SK-N-SH (cell line): ENCODE results near the gene SEC14L1. TPM values are rescaled to one million over a fixed set of nuclear protein-coding genes. Genes with fewer than 3 reads are reported as not detected.
A peak's percentile ranks its signal among the peaks of the same experiment; 100 is the strongest.

ENCODE experiments used
- CTCF ChIA-PET: fragments of 300-600, 350-600 bp; formaldehyde crosslinking; extraction: SDS; loops from one replicate; lab custom pipeline; 2021; lab: Yijun Ruan, JAX
- POLR2A ChIA-PET: fragments of 350-600 bp; sonication (Branson Sonifier 250); formaldehyde crosslinking; extraction: SDS; loops from one replicate; lab custom pipeline; 2020; ENCODE audit warnings: antibody characterized with exemption, inconsistent platforms; lab: Yijun Ruan, JAX
- DNase-seq: peaks from one replicate; pipeline ENCODE4 v3.0.0; 2012
- H2AFZ ChIP-seq: fragments of 200-600 bp; sonication (generic); 2 replicates; pipeline ENCODE4 v1.8.1; 2016; ENCODE audit warnings: antibody characterized with exemption, mild to moderate bottlenecking, low read depth
- H3F3A ChIP-seq: fragments of 200-600 bp; sonication (generic); replicated peaks from 2 replicates; pipeline ENCODE3; 2016; ENCODE audit warnings: antibody characterized with exemption, mild to moderate bottlenecking; ENCODE audit not compliant: insufficient read depth
- H3K27ac ChIP-seq, 2 experiments: fragments of 200-500 bp in 1 of 2; fragments of 200-600 bp in 1 of 2; sonication (Bioruptor generic) in 1 of 2; sonication (generic), shearing (Covaris generic) in 1 of 2; 2 replicates each; pipeline versions ENCODE4 v1.5.1 to v1.6.1; 2014 to 2016; ENCODE audit warnings: low read depth in 2 of 2, inconsistent platforms in 1 of 2, low read length in 1 of 2, mild to moderate bottlenecking in 1 of 2, mixed read lengths in 1 of 2
- H3K27me3 ChIP-seq: fragments of 200-600 bp; sonication (generic), shearing (Covaris generic); 2 replicates; pipeline ENCODE4 v1.6.1; 2016; ENCODE audit warnings: mixed run types; ENCODE audit not compliant: insufficient read depth
- H3K36me3 ChIP-seq, 2 experiments: fragments of 200-500 bp in 1 of 2; fragments of 200-600 bp in 1 of 2; sonication (Bioruptor generic) in 1 of 2; sonication (generic) in 1 of 2; replicated peaks in 1 of 2; 2 replicates each; pipeline versions ENCODE3 to v1.5.1; 2014 to 2016; ENCODE audit warnings: low read length in 1 of 2, mild to moderate bottlenecking in 1 of 2; ENCODE audit not compliant: insufficient read depth in 2 of 2, control insufficient read depth in 1 of 2
- H3K4me1 ChIP-seq, 2 experiments: fragments of 200-500 bp in 1 of 2; fragments of 200-600 bp in 1 of 2; sonication (Bioruptor generic) in 1 of 2; sonication (generic), shearing (Covaris generic) in 1 of 2; 2 replicates each; pipeline versions ENCODE4 v1.5.1 to v1.6.1; 2014 to 2016; ENCODE audit warnings: low read depth in 1 of 2, low read length in 1 of 2, mixed run types in 1 of 2; ENCODE audit not compliant: insufficient read depth in 2 of 2, control insufficient read depth in 1 of 2
- H3K4me2 ChIP-seq: fragments of 200-600 bp; sonication (generic), shearing (Covaris generic); 2 replicates; pipeline ENCODE4 v1.6.1; 2017; ENCODE audit warnings: mixed run types
- H3K4me3 ChIP-seq, 2 experiments: fragments of 200-500 bp in 1 of 2; fragments of 200-600 bp in 1 of 2; sonication (Bioruptor generic) in 1 of 2; sonication (generic), shearing (Covaris generic) in 1 of 2; 2 replicates each; pipeline versions ENCODE4 v1.5.1 to v1.8.1; 2014 to 2016; ENCODE audit warnings: low read depth in 2 of 2, inconsistent platforms in 1 of 2, low read length in 1 of 2, mild to moderate bottlenecking in 1 of 2, mixed read lengths in 1 of 2, moderate library complexity in 1 of 2
- H3K79me2 ChIP-seq: fragments of 200-600 bp; sonication (generic); 2 replicates; pipeline ENCODE4 v1.8.1; 2017; ENCODE audit warnings: mild to moderate bottlenecking; ENCODE audit not compliant: insufficient read depth
- H3K9ac ChIP-seq: fragments of 200-600 bp; sonication (generic); 2 replicates; pipeline ENCODE4 v1.6.1; 2017; ENCODE audit warnings: mixed run types
- H3K9me2 ChIP-seq: fragments of 200-600 bp; sonication (generic); 2 replicates; pipeline ENCODE4 v1.6.1; 2017; ENCODE audit warnings: mixed run types
- H3K9me3 ChIP-seq: fragments of 200-600 bp; sonication (generic); 2 replicates; pipeline ENCODE4 v1.6.1; 2017; ENCODE audit warnings: mixed run types, mild to moderate bottlenecking, moderate library complexity
- H4K20me1 ChIP-seq: fragments of 200-600 bp; sonication (generic); 2 replicates; pipeline ENCODE4 v1.6.1; 2017; ENCODE audit warnings: mild to moderate bottlenecking, mixed run types; ENCODE audit not compliant: insufficient read depth
- EP300 ChIP-seq, 2 experiments: IDR thresholded peaks; 2 replicates each; pipeline versions ENCODE4 v1.4.0 to v1.6.1; 2012; ENCODE audit warnings: borderline replicate concordance in 1 of 2, low read depth in 1 of 2, low read length in 1 of 2
- GABPA ChIP-seq: IDR thresholded peaks from 2 replicates; pipeline ENCODE4 v1.4.0; 2012; ENCODE audit warnings: low read depth, mild to moderate bottlenecking
- MXI1 ChIP-seq: IDR thresholded peaks from 2 replicates; pipeline ENCODE4 v1.6.1; 2012; ENCODE audit warnings: mild to moderate bottlenecking, low read depth, low read length, improper control_type of control experiment
- NFIC ChIP-seq: IDR thresholded peaks from 2 replicates; pipeline ENCODE4 v1.4.0; 2012; ENCODE audit warnings: borderline replicate concordance
- SIN3A ChIP-seq: IDR thresholded peaks from 2 replicates; pipeline ENCODE4 v1.6.1; 2012; ENCODE audit warnings: low read depth, mild to moderate bottlenecking, low read length, moderate library complexity, borderline replicate concordance
- TAF1 ChIP-seq: IDR thresholded peaks from 2 replicates; pipeline ENCODE4 v1.6.1; 2012; ENCODE audit warnings: low read depth, mild to moderate bottlenecking, low read length, moderate library complexity, borderline replicate concordance
- TCF12 ChIP-seq: IDR thresholded peaks from 2 replicates; pipeline ENCODE4 v1.4.0; 2012
- TEAD4 ChIP-seq: IDR thresholded peaks from 2 replicates; pipeline ENCODE4 v1.4.0; 2012; ENCODE audit warnings: mild to moderate bottlenecking, borderline replicate concordance; ENCODE audit not compliant: insufficient read depth
- USF2 ChIP-seq: fragments of 150-350 bp; IDR thresholded peaks from 2 replicates; pipeline ENCODE4 v1.6.1; 2017; ENCODE audit warnings: antibody characterized with exemption, low read length, low read depth, borderline replicate concordance
- YY1 ChIP-seq: IDR thresholded peaks from 2 replicates; pipeline ENCODE4 v1.4.0; 2012; ENCODE audit warnings: low read depth, mild to moderate bottlenecking
- ZBTB33 ChIP-seq: IDR thresholded peaks from 2 replicates; pipeline ENCODE4 v1.4.0; 2012; ENCODE audit warnings: low read depth, borderline replicate concordance
- WGBS: methylation state at CpG from one replicate; pipeline ENCODE4 v1.1.6; 2017; ENCODE audit warnings: low lambda C conversion rate; 5-methylcytosine and 5-hydroxymethylcytosine counted together
- polyA plus RNA-seq, 3 experiments: library from polyadenylated mRNA; depleted of rRNA; stranded (reverse); fragments of >200 nt; gene quantifications; 2 replicates each; pipeline ENCODE4 v1.2.3, GENCODE V29; 2012
- TF ChIP-seq, protein P1 (sequence below): IDR thresholded peaks from 2 replicates; pipeline ENCODE4 v1.4.0; 2012; ENCODE audit warnings: low read depth, borderline replicate concordance
- TF ChIP-seq, protein P2 (sequence below): IDR thresholded peaks from 2 replicates; pipeline ENCODE4 v1.6.1; 2012; ENCODE audit warnings: mild to moderate bottlenecking, low read depth, low read length, moderate library complexity
- TF ChIP-seq, protein P3 (sequence below): IDR thresholded peaks from 2 replicates; pipeline ENCODE4 v1.4.0; 2012; ENCODE audit warnings: low read depth

The SEC14L1 gene
- polyA plus RNA-seq, 1 of the 3 experiments (the other 2 are of a cell fraction): 62.4 TPM

DNA sequence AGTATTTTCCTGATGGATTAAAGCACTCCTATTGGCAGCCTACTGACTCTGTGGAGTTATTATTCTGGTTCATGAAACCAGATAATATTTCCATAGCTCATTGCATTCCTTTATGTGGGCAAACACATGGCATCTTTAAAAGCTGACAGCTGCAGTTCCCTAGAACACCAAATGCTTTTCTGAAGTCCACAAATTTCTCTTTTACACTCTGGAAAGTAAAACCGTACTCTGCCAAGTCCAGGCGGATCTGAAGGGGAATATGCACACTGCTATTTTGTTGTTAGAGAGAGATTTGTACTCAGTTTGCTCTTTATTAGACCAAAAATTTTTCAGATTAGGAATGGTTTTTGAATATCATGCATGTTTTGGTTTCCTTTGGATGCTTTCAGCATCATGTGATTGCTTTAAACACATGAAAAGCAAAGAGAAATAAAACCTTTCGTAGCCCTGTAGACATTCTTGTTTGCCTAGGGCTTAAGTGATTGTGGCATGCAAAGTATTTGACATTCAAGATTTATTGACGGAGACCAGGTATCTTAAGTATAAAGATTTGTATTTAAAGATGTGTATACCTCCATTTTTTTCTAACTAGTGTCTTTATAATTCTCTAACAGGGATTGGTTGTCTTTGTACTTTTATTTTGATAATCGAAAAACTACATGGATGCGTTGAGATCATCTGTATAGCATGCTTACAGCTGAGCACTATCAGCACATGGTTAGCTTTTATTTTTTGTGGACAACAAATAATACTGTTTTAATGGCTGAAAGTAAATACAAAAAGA is 19.5 kb downstream of the SEC14L1 start:
- TF ChIP-seq, protein P1, sequence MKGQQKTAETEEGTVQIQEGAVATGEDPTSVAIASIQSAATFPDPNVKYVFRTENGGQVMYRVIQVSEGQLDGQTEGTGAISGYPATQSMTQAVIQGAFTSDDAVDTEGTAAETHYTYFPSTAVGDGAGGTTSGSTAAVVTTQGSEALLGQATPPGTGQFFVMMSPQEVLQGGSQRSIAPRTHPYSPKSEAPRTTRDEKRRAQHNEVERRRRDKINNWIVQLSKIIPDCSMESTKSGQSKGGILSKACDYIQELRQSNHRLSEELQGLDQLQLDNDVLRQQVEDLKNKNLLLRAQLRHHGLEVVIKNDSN: 0 out of 2 replicates have a peak, but pooled peaks have one; percentile 10
- TF ChIP-seq SIN3A: peak; percentile 29; the same call in 1 of the 2 replicates
- no peak for TF ChIP-seq USF2
- no peak for TF ChIP-seq ZBTB33
- no peak for TF ChIP-seq YY1
- TF ChIP-seq MXI1: peak; percentile 72
- no peak for TF ChIP-seq GABPA
- no peak for TF ChIP-seq NFIC
- TF ChIP-seq TEAD4: no peak; the same call in 1 of the 2 replicates
- no peak for TF ChIP-seq EP300 (IDR thresholded peaks at IDR 0.05; ENCODE audit: borderline replicate concordance in 1 of 2, low read depth in 1 of 2, low read length in 1 of 2)
- TF ChIP-seq TAF1: no peak
- TF ChIP-seq TCF12: peak; percentile 11; the same call in 1 of the 2 replicates
- TF ChIP-seq, protein P2, sequence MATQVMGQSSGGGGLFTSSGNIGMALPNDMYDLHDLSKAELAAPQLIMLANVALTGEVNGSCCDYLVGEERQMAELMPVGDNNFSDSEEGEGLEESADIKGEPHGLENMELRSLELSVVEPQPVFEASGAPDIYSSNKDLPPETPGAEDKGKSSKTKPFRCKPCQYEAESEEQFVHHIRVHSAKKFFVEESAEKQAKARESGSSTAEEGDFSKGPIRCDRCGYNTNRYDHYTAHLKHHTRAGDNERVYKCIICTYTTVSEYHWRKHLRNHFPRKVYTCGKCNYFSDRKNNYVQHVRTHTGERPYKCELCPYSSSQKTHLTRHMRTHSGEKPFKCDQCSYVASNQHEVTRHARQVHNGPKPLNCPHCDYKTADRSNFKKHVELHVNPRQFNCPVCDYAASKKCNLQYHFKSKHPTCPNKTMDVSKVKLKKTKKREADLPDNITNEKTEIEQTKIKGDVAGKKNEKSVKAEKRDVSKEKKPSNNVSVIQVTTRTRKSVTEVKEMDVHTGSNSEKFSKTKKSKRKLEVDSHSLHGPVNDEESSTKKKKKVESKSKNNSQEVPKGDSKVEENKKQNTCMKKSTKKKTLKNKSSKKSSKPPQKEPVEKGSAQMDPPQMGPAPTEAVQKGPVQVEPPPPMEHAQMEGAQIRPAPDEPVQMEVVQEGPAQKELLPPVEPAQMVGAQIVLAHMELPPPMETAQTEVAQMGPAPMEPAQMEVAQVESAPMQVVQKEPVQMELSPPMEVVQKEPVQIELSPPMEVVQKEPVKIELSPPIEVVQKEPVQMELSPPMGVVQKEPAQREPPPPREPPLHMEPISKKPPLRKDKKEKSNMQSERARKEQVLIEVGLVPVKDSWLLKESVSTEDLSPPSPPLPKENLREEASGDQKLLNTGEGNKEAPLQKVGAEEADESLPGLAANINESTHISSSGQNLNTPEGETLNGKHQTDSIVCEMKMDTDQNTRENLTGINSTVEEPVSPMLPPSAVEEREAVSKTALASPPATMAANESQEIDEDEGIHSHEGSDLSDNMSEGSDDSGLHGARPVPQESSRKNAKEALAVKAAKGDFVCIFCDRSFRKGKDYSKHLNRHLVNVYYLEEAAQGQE: no peak
- TF ChIP-seq, protein P3, sequence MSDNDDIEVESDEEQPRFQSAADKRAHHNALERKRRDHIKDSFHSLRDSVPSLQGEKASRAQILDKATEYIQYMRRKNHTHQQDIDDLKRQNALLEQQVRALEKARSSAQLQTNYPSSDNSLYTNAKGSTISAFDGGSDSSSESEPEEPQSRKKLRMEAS: 0 out of 2 replicates have a peak, but pooled peaks have one; percentile 25
- no peak for DNase-seq
- H3K4me3 ChIP-seq: no peak overlapping the region
- peaks cover 16% of the 10 kb centered on the region for H3F3A ChIP-seq
- 73% methylated on average over 6 of the region's 6 CpGs for WGBS
- no peaks in the 10 kb centered on the region for H3K9me2 ChIP-seq
- no peak overlapping the region for H3K9ac ChIP-seq
- no peaks in the 10 kb centered on the region for H3K27me3 ChIP-seq
- no peaks in the 10 kb centered on the region for H3K9me3 ChIP-seq
- peak overlapping the region; percentile 3 to 34; a peak in 2 of 4 replicates for H3K27ac ChIP-seq
- no peak overlapping the region for H2AFZ ChIP-seq
- ChIA-PET POLR2A (no interaction called here), CTCF (interaction anchor here (0.9 to 1.9 kb wide), 3 partner anchors 23 to 87 kb away, joined by 4 to 6 read pairs (median 4); no protein-coding TSS in a partner anchor)
- peaks cover 99% of the 10 kb centered on the region for H3K79me2 ChIP-seq
- peaks cover 3 to 28% of the 10 kb centered on the region in 2 experiments for H3K36me3 ChIP-seq
- H4K20me1 ChIP-seq: peaks cover 70% of the 10 kb centered on the region
- H3K4me1 ChIP-seq: peaks cover 16 to 27% of the 10 kb centered on the region in 2 experiments; a peak in 3 of 4 replicates
- no peak overlapping the region for H3K4me2 ChIP-seq
